Right lobe of liver (tissue), 6 donors: ENCODE measurements around the gene DNAH17. TPM values are rescaled to one million over a fixed set of nuclear protein-coding genes. Genes with fewer than 3 reads are reported as not detected.

Experiments
- ATAC-seq, 4 donors: fragments of 200-7000 bp; cut with Tn5 transposase; one replicate each; pipeline ENCODE4 v1.9.1; 2020; ENCODE audit warnings: mild to moderate bottlenecking in 4 of 4, moderate library complexity in 4 of 4
- DNase-seq, 3 donors: peaks; one replicate each; pipeline ENCODE4 v3.0.0-alpha.2; 2020
- H3K27ac ChIP-seq, 3 donors: fragments of 200-600 bp; one replicate each; pipeline ENCODE4 v1.8.0; 2022
- H3K27me3 ChIP-seq, 2 donors: fragments of 200-600 bp; one replicate each; pipeline ENCODE4 v1.8.0; 2022
- H3K36me3 ChIP-seq, 4 donors: fragments of 200-600 bp; sonication (generic) in 1 of 4; one replicate each; pipeline versions ENCODE4 v1.5.1 to v1.8.0; 2017 to 2022; ENCODE audit warnings: control low read depth in 1 of 4
- H3K4me1 ChIP-seq, 4 donors: fragments of 200-600 bp; sonication (generic) in 1 of 4; one replicate each; pipeline versions ENCODE4 v1.5.1 to v1.8.0; 2017 to 2022; ENCODE audit warnings: control low read depth in 1 of 4
- H3K4me3 ChIP-seq, 3 donors: fragments of 200-600 bp; one replicate each; pipeline ENCODE4 v1.8.0; 2022
- H3K9me3 ChIP-seq, 4 donors: fragments of 200-600 bp; sonication (generic) in 1 of 4; one replicate each; pipeline versions ENCODE4 v1.5.1 to v1.8.0; 2017 to 2022; ENCODE audit warnings: control low read depth in 1 of 4
- POLR2A ChIP-seq: fragments of 450-650 bp; IDR thresholded peaks from one replicate; pipeline ENCODE4 v1.6.1; 2017; ENCODE audit warnings: antibody characterized with exemption, mild to moderate bottlenecking
- WGBS: methylation state at CpG from one replicate; pipeline ENCODE4 v1.1.6; 2018; ENCODE audit warnings: low coverage, low lambda C conversion rate; ENCODE audit not compliant: insufficient coverage; ENCODE audit errors: missing lambda C conversion rate; 5-methylcytosine and 5-hydroxymethylcytosine counted together
- intact Hi-C, 2 donors: fragments of 100-400 bp; cut with DNase I; formaldehyde crosslinking; loops; one replicate each; pipeline versions ENCODE4 v1.11.2 to v1.14.1; 2022
- total RNA-seq, 6 experiments: library from RNA; depleted of rRNA in 2 of 6; stranded (reverse); fragments of >200 nt in 2 of 6; fragmentation: NEBNext Ultra II Directional in 3 of 6; extraction: Animal tissue kit (Norgen Biotek cat#: 25700) in 3 of 6; gene quantifications; one replicate each; pipeline versions ENCODE4 v1.1.0 to v1.2.4, GENCODE V29; 2016 to 2023
- TF ChIP-seq, protein P1 (sequence below), 4 donors: fragments of 200-600 bp in 3 of 4; fragments of 450-650 bp in 1 of 4; IDR thresholded peaks; one replicate each; pipeline versions ENCODE4 v1.5.1 to v1.8.0; 2016 to 2022; ENCODE audit warnings: antibody characterized with exemption in 4 of 4, mild to moderate bottlenecking in 2 of 4
- donor health status: DM: no; HTN: yes; CAD: no.
- donor health status: DM: no; HTN: no; CAD: no.
- donor health status: DM: no; HTN: no; CAD: no.
- donor health status: DM: no; HTN: yes; CAD: no.
- donor health status: DM: no; HTN: yes; CAD: no.

Gene DNAH17
- total RNA-seq, 6 experiments from 2014 or later, result 0.04 TPM; not detected in 5

DNA sequence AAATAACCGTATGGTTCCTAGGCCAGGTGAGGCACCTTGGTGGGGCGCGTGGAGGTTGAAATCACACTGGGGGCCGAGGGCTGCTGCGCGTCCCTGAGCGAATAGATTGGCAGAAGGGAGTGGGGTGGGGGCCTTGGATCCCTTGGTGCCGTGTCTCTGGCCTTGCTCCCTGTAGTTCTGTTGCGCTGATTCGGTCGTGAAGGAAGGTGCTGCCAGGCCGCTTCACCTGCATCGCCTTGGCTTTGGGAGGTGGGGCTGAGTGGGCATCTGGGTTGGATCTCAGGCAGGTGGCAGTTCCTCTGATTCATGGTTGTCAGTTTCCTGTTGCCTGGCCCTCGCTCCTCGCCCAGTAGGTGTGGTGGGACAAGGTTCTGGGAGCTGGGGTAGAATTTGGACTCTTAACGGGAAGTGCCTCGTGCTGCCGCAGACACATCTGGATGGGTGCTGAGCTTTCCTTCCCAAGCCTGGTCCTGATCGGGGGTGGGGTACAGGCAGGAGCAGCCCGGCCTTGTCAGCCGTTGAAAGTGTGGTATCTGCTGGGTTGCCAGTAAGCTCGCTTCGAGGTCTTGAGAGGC is 168.6 kb downstream of the DNAH17 start:
- H3K36me3 ChIP-seq, result peaks cover 0 to 16% (median 7%) of the 10 kb centered on the region in 4 donors
- TF ChIP-seq, protein P1, sequence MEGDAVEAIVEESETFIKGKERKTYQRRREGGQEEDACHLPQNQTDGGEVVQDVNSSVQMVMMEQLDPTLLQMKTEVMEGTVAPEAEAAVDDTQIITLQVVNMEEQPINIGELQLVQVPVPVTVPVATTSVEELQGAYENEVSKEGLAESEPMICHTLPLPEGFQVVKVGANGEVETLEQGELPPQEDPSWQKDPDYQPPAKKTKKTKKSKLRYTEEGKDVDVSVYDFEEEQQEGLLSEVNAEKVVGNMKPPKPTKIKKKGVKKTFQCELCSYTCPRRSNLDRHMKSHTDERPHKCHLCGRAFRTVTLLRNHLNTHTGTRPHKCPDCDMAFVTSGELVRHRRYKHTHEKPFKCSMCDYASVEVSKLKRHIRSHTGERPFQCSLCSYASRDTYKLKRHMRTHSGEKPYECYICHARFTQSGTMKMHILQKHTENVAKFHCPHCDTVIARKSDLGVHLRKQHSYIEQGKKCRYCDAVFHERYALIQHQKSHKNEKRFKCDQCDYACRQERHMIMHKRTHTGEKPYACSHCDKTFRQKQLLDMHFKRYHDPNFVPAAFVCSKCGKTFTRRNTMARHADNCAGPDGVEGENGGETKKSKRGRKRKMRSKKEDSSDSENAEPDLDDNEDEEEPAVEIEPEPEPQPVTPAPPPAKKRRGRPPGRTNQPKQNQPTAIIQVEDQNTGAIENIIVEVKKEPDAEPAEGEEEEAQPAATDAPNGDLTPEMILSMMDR (IDR thresholded peaks at IDR 0.05), result no peak
- no peak for TF ChIP-seq POLR2A
- DNase-seq (no peak), ATAC-seq (no peak)
- intact Hi-C loops, result no loop called here
- H3K4me1 ChIP-seq, result peaks cover 0 to 10% (median 2%) of the 10 kb centered on the region in 4 donors
- WGBS, result 95% methylated on average over 12 of the region's 23 CpGs
- H3K27me3 ChIP-seq, result no peaks in the 10 kb centered on the region
- H3K9me3 ChIP-seq, result no peaks in the 10 kb centered on the region
- no peak overlapping the region for H3K27ac ChIP-seq
- no peak overlapping the region for H3K4me3 ChIP-seq

DNA sequence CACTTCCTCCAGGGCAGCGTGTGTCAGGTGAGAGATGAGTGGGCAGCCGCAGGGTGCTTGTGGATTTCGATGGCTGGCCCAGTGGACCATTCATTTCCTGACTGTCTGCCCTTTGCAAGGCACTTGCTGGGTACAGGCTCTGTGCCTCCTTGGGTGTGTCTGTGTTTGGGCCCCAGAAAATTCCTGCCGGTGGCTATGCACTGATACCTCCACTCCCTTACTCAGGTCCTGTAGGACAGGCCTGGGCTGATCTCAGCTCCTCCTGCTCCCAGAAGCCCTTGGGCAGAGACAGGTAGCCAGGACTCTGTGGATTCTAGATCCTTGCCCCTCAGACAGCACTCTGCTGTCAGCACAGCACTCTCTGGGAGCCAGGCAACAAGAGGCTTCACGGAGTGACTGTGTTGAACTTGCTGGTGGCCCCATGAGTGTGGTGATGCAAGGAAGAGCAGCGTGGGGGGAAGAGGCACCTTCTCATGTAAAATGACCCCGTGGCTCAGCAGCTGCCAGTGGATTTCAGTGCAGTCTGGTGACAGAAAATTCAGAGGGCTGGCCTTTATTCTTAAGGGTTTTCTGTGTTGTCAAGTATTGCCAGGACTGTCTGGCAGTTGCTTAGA is 169.7 kb downstream of the DNAH17 start:
- ATAC-seq (no peak), DNase-seq (no peak)
- Histone ChIP-seq H3K27ac (no peak overlapping the region), H3K4me1 (peaks cover 0 to 10% (median 2%) of the 10 kb centered on the region in 4 donors), H3K9me3 (no peaks in the 10 kb centered on the region), H3K36me3 (peaks cover 0 to 25% (median 8%) of the 10 kb centered on the region in 4 donors), H3K4me3 (no peak overlapping the region), H3K27me3 (no peaks in the 10 kb centered on the region)
- no CpG with 5 or more reads among the region's 7 CpGs for WGBS
- TF ChIP-seq, protein P1 (IDR thresholded peaks at IDR 0.05), result no peak
- TF ChIP-seq POLR2A, result no peak
- intact Hi-C loops, result no loop called here

DNA sequence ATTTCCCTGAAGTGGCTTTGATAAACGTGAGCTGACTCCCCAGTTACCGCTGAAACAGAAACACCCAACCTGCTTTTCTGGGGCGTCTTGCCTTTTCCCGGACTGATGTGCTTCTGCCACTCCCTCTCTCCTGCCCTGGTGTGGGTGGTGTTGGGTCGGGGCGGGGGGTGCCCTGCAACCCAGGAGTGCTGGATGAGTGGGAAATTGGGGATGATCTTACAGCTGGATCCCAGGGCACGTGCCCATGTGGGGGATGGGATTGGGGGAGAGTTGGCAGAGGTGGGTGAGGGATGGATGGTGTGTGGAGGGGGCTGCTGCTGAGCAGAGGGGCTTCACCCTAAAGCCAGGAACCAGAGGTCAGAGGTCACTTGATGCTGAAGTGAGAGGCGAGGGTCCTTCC is 170.3 kb downstream of the DNAH17 start:
- Histone ChIP-seq H3K27ac (no peak overlapping the region), H3K4me3 (no peak overlapping the region), H3K27me3 (no peaks in the 10 kb centered on the region), H3K4me1 (peaks cover 0 to 10% (median 2%) of the 10 kb centered on the region in 4 donors), H3K36me3 (peaks cover 0 to 25% (median 9%) of the 10 kb centered on the region in 4 donors), H3K9me3 (no peaks in the 10 kb centered on the region)
- ATAC-seq (no peak), DNase-seq (no peak)
- intact Hi-C loops, result no loop called here
- WGBS, result 83% methylated on average over 4 of the region's 8 CpGs
- TF ChIP-seq POLR2A, result no peak
- TF ChIP-seq, protein P1 (IDR thresholded peaks at IDR 0.05), result no peak

DNA sequence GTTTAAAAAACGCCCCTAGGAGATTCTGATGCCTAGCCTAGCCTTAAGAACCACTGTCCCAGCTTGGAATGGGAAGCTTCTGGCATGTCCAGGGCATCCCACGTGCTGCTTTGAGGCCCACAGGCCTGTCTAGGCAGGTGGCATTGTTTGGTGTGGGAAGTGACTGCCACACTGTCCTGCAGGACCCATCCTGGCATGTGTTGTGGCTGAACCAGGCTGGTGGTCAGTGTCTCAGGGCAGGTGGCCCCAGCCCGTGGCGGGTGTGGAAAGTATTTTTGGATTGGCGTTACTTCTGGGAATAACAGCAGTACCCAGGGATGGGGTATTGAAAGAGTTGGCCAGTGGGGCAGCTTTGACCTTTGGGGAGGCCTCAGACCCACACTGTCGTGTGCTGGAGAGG is 170.8 kb downstream of the DNAH17 start:
- WGBS, result 100% methylated on average over 1 of the region's 6 CpGs
- peaks cover 0 to 27% (median 13%) of the 10 kb centered on the region in 4 donors for H3K36me3 ChIP-seq

More for the DNA sequence above, 170.8 kb downstream of the DNAH17 start:
- H3K27me3 ChIP-seq, result no peaks in the 10 kb centered on the region
- no peaks in the 10 kb centered on the region for H3K9me3 ChIP-seq
- H3K4me1 ChIP-seq, result peaks cover 0 to 10% (median 2%) of the 10 kb centered on the region in 4 donors
- no peak overlapping the region for H3K4me3 ChIP-seq
- ATAC-seq (no peak), DNase-seq (no peak)
- intact Hi-C loops, result no loop called here
- no peak overlapping the region for H3K27ac ChIP-seq
- TF ChIP-seq POLR2A, result no peak
- TF ChIP-seq, protein P1 (IDR thresholded peaks at IDR 0.05), result no peak
